K562 (cell line): Measurements from ENCODE around the gene WWTR1. TPM values are rescaled to one million over a fixed set of nuclear protein-coding genes. Genes with fewer than 3 reads are reported as not detected.

Experiments
- ATAC-seq: fragments of 200-7000 bp; cut with Tn5 transposase; 3 replicates; pipeline ENCODE4 v1.9.1; 2020; ENCODE audit warnings: moderate library complexity
- BruUV-seq: library from RNA; stranded (reverse); fragments of 400-500 nt; replicated peaks from 2 replicates; lab custom pipeline; 2021; lab: Mats Ljungman, UMichigan
- CTCF ChIA-PET: fragments of 300-600 bp; formaldehyde crosslinking; extraction: SDS; loops from one replicate; lab custom pipeline; 2021; ENCODE audit warnings: low intra/inter-chr PET ratio; lab: Yijun Ruan, JAX
- POLR2A ChIA-PET: fragments of 300-600, 350-650 bp; sonication (Branson Sonifier 250); formaldehyde crosslinking; extraction: SDS; loops from one replicate; lab custom pipeline; 2021; ENCODE audit warnings: antibody characterized with exemption, inconsistent platforms; lab: Yijun Ruan, JAX
- DNase-seq, 4 experiments: peaks; one replicate each; pipeline versions ENCODE4 v3.0.0 to v3.0.0-alpha.2; 2011 to 2018; ENCODE audit warnings: low spot score in 3 of 4, mixed read lengths in 3 of 4; ENCODE audit errors: extremely low read depth in 1 of 4
- FAIRE-seq: peaks from 2 replicates; lab custom pipeline; 2011; peaks lifted over from hg19 to GRCh38; lab: Jason Lieb, UNC
- H2AFZ ChIP-seq: 2 replicates; pipeline ENCODE4 v1.6.0; 2011; ENCODE audit warnings: low read depth, low read length, control low read depth, inconsistent platforms
- H3K27ac ChIP-seq: fragments of 200-600 bp; 3 replicates; pipeline ENCODE4 v1.8.0; 2011; ENCODE audit warnings: low read depth, mild to moderate bottlenecking, control low read depth, inconsistent platforms, low read length, moderate library complexity, mixed read lengths; ENCODE audit errors: extremely low read depth
- H3K27me3 ChIP-seq, 2 experiments: fragments of 300-600 bp in 1 of 2; 2 replicates in 1 of 2; 3 replicates in 1 of 2; pipeline versions ENCODE4 v1.6.0 to v1.8.0; 2011; ENCODE audit warnings: inconsistent platforms in 2 of 2, low read length in 2 of 2, mild to moderate bottlenecking in 1 of 2, mixed read lengths in 1 of 2, moderate library complexity in 1 of 2; ENCODE audit not compliant: control insufficient read depth in 2 of 2, insufficient read depth in 2 of 2
- H3K36me3 ChIP-seq: fragments of 300-600 bp; 3 replicates; pipeline ENCODE4 v1.8.0; 2011; ENCODE audit warnings: mild to moderate bottlenecking, low read length, inconsistent platforms; ENCODE audit not compliant: control insufficient read depth, insufficient read depth
- H3K4me1 ChIP-seq, 2 experiments: fragments of 200-600 bp in 1 of 2; replicated peaks in 1 of 2; 2 replicates in 1 of 2; 3 replicates in 1 of 2; pipeline versions ENCODE4 v1.5.1 to v1.8.0; 2011; ENCODE audit warnings: inconsistent platforms in 2 of 2, low read length in 2 of 2, mild to moderate bottlenecking in 1 of 2, mixed read lengths in 1 of 2, moderate library complexity in 1 of 2; ENCODE audit not compliant: control insufficient read depth in 2 of 2, insufficient read depth in 2 of 2
- H3K4me2 ChIP-seq: 2 replicates; pipeline ENCODE4 v1.6.1; 2011; ENCODE audit warnings: low read length, control low read depth, inconsistent platforms, mixed read lengths; ENCODE audit not compliant: insufficient read depth
- H3K4me3 ChIP-seq: fragments of 200-600 bp; sonication (generic), shearing (Covaris generic); 2 replicates; pipeline ENCODE4 v1.5.1; 2016; ENCODE audit warnings: control low read depth, inconsistent platforms
- H3K79me2 ChIP-seq: fragments of 200-600 bp; 3 replicates; pipeline ENCODE4 v1.8.0; 2011; ENCODE audit warnings: low read length, inconsistent platforms; ENCODE audit not compliant: control insufficient read depth, insufficient read depth
- H3K9ac ChIP-seq, 2 experiments: 2 replicates each; pipeline versions ENCODE4 v1.6.0 to v1.6.1; 2011; ENCODE audit warnings: low read depth in 2 of 2, low read length in 2 of 2, control low read depth in 1 of 2, inconsistent platforms in 1 of 2, mild to moderate bottlenecking in 1 of 2, mixed read lengths in 1 of 2; ENCODE audit not compliant: insufficient read depth in 1 of 2
- H3K9me1 ChIP-seq: one replicate; pipeline ENCODE4 v1.6.0; 2011; ENCODE audit warnings: inconsistent platforms, mild to moderate bottlenecking, low read length, moderate library complexity; ENCODE audit not compliant: control insufficient read depth, insufficient read depth
- H3K9me3 ChIP-seq: replicated peaks from 2 replicates; pipeline ENCODE4 v1.5.1; 2011; ENCODE audit warnings: low read depth, low read length, inconsistent platforms; ENCODE audit not compliant: control insufficient read depth, insufficient read depth
- H4K20me1 ChIP-seq: replicated peaks from 2 replicates; pipeline ENCODE4 v1.6.1; 2011; ENCODE audit warnings: low read length, inconsistent platforms, mixed read lengths; ENCODE audit not compliant: control insufficient read depth, insufficient read depth
- FOXJ2 ChIP-seq: fragments of 200-800 bp; sonication (Bioruptor generic); IDR thresholded peaks from 2 replicates; pipeline ENCODE4 v1.6.1; 2016; ENCODE audit warnings: missing genetic modification characterization, missing compliant biosample characterization
- HOXB6 ChIP-seq: fragments of 250-450 bp; sonication (Bioruptor Pico); IDR thresholded peaks from 2 replicates; pipeline ENCODE4 v1.5.1; 2022; ENCODE audit warnings: mild to moderate bottlenecking, borderline replicate concordance
- NELFE ChIP-seq: IDR thresholded peaks from 2 replicates; pipeline ENCODE4 v1.6.1; 2011; ENCODE audit warnings: mild to moderate bottlenecking; ENCODE audit not compliant: insufficient read depth, insufficient read length
- PHB2 ChIP-seq: fragments of 450-650 bp; IDR thresholded peaks from 2 replicates; pipeline ENCODE4 v1.6.1; 2017; ENCODE audit warnings: low read depth
- PHF20 ChIP-seq: fragments of 450-650 bp; IDR thresholded peaks from 2 replicates; pipeline ENCODE4 v1.6.1; 2018; ENCODE audit not compliant: partially characterized antibody
- PML ChIP-seq: IDR thresholded peaks from 2 replicates; pipeline ENCODE4 v1.6.1; 2012; ENCODE audit warnings: low read length, inconsistent platforms
- POLR3A ChIP-seq: IDR thresholded peaks from 2 replicates; pipeline ENCODE4 v1.6.1; 2011; ENCODE audit warnings: borderline replicate concordance, mild to moderate bottlenecking, moderate library complexity; ENCODE audit not compliant: insufficient read length, insufficient read depth; ENCODE audit errors: extremely low read depth
- SAP30 ChIP-seq: fragments of 200-600 bp; sonication (generic); IDR thresholded peaks from 2 replicates; pipeline ENCODE4 v1.6.1; 2012; ENCODE audit warnings: borderline replicate concordance, low read depth, mild to moderate bottlenecking, moderate library complexity, low read length, control low read depth, inconsistent platforms; ENCODE audit not compliant: insufficient read depth, poor library complexity, severe bottlenecking
- SNIP1 ChIP-seq: fragments of 450-650 bp; IDR thresholded peaks from 2 replicates; pipeline ENCODE4 v1.7.1; 2017; ENCODE audit warnings: low read depth, mild to moderate bottlenecking
- ZBTB1 ChIP-seq: sonication (generic); formaldehyde crosslinking; IDR thresholded peaks from 2 replicates; pipeline ENCODE4 v1.8.1; 2023; ENCODE audit warnings: missing genetic modification reagents, low read depth, mild to moderate bottlenecking, borderline replicate concordance
- ZNF212 ChIP-seq: fragments of 450-650 bp; formaldehyde crosslinking; IDR thresholded peaks from 2 replicates; pipeline ENCODE4 v1.4.0; 2020; ENCODE audit warnings: mild to moderate bottlenecking
- ZNF3 ChIP-seq: fragments of 250-450 bp; sonication (Bioruptor Pico); IDR thresholded peaks from 2 replicates; pipeline ENCODE4 v1.5.0; 2021; ENCODE audit warnings: mild to moderate bottlenecking, moderate library complexity
- WGBS: fragments of 100-300 bp; shearing (Covaris generic); methylation state at CpG from one replicate; pipeline ENCODE4 v1.1.6; 2016; ENCODE audit warnings: low coverage, mixed read lengths; ENCODE audit not compliant: insufficient coverage; ENCODE audit errors: missing lambda C conversion rate; 5-methylcytosine and 5-hydroxymethylcytosine counted together
- in situ Hi-C: fragments of 300-500 bp; cut with MboI; formaldehyde crosslinking; loops from 4 replicates; pipeline ENCODE4 v1.15.0; 2018; ENCODE audit warnings: inconsistent platforms, mixed read lengths
- intact Hi-C: fragments of 100-400 bp; cut with micrococcal nuclease; formaldehyde crosslinking; loops from 2 replicates; pipeline ENCODE4 v1.14.2; 2022
- polyA plus RNA-seq, 8 experiments: library from polyadenylated mRNA; depleted of rRNA in 4 of 8; stranded (reverse) in 5 of 8; unstranded in 3 of 8; fragments of >200 nt; fragmentation: Nextera tagmentation in 2 of 8; fragmentation: Illumina TruSeq in 1 of 8; extraction: Ambion mirVana in 2 of 8; extraction: Trizol in 1 of 8; gene quantifications; 2 replicates each; pipeline versions ENCODE4 v1.2.1 to v1.2.3, GENCODE V29; 2011 to 2014; ENCODE audit warnings: inconsistent platforms in 1 of 8, missing spikeins in 1 of 8
- total RNA-seq, 7 experiments: library from RNA; depleted of rRNA in 6 of 7; stranded (reverse); fragments of >200 nt in 6 of 7; fragmentation: Illumina TruSeq in 2 of 7; extraction: Trizol in 2 of 7; gene quantifications; 2 replicates each; pipeline versions ENCODE4 v1.2.1 to v1.2.3, GENCODE V29; 2011 to 2021; ENCODE audit warnings: low replicate concordance in 1 of 7
- TF ChIP-seq, protein P1 (sequence below): fragments of 450-650 bp; IDR thresholded peaks from one replicate; pipeline ENCODE4 v1.6.1; 2018; ENCODE audit warnings: mild to moderate bottlenecking, moderate library complexity; ENCODE audit not compliant: partially characterized antibody
- TF ChIP-seq, protein P2 (sequence below), 2 experiments: IDR thresholded peaks; 2 replicates each; pipeline ENCODE4 v1.6.1; 2012; ENCODE audit warnings: improper control_type of control experiment in 2 of 2, low read depth in 2 of 2, low read length in 2 of 2, borderline replicate concordance in 1 of 2

Gene WWTR1
- total and polyA plus RNA-seq, 9 of the 15 experiments (the other 6 are each of a cell fraction or from before 2014, with no cell fraction given) = 0.04 to 1.5 (median 0.60) TPM

DNA sequence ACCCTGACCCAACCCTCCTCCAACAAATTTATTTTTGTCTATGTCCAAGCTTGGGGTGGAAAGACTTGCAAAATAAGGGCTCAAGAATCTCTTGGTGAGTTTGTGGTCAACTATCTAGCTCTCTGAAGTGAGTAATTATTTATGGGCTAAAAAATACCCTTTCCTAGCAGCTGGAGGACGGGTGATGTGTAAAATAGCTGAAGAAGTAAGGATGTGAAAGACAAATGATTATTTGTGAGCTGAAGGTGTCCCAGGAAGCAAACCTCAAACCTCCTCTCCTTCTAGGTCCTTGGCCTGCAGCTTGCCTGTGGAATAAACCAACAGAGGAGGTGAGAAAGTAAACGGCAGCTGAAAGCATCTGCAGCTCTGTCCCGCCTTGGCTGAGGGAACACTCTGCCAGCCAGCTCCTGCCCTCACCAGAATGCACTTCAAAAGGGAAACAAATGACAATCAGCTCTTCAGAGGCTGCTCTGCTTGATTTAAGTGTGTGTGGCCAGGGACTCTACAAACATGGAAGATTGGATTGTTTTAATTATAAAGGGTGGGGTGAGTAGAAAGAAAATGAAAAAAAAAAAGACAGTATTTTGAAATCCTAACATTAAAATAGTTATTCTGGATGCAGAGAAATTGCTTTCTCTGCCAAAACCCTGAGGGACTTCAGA, 123.0 kb downstream of the WWTR1 start:
- BruUV-seq = no TSS peak
- no peak for FAIRE-seq
- Histone ChIP-seq H3K27me3 (peaks cover 6 to 9% of the 10 kb centered on the region in 2 experiments; a peak in 2 of 5 replicates), H3K4me3 (no peak overlapping the region)
- no peak for TF ChIP-seq POLR3A
- no peak for TF ChIP-seq NELFE
- no peak for TF ChIP-seq PHF20
- TF ChIP-seq, protein P1, sequence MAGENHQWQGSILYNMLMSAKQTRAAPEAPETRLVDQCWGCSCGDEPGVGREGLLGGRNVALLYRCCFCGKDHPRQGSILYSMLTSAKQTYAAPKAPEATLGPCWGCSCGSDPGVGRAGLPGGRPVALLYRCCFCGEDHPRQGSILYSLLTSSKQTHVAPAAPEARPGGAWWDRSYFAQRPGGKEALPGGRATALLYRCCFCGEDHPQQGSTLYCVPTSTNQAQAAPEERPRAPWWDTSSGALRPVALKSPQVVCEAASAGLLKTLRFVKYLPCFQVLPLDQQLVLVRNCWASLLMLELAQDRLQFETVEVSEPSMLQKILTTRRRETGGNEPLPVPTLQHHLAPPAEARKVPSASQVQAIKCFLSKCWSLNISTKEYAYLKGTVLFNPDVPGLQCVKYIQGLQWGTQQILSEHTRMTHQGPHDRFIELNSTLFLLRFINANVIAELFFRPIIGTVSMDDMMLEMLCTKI = no peak
- TF ChIP-seq PML = no peak
- no peak for TF ChIP-seq ZNF212
- TF ChIP-seq ZBTB1 (CRISPR knock-in tag) = no peak
- TF ChIP-seq ZNF3 (CRISPR knock-in tag) = no peak
- no peak for TF ChIP-seq SAP30
- TF ChIP-seq, protein P2, sequence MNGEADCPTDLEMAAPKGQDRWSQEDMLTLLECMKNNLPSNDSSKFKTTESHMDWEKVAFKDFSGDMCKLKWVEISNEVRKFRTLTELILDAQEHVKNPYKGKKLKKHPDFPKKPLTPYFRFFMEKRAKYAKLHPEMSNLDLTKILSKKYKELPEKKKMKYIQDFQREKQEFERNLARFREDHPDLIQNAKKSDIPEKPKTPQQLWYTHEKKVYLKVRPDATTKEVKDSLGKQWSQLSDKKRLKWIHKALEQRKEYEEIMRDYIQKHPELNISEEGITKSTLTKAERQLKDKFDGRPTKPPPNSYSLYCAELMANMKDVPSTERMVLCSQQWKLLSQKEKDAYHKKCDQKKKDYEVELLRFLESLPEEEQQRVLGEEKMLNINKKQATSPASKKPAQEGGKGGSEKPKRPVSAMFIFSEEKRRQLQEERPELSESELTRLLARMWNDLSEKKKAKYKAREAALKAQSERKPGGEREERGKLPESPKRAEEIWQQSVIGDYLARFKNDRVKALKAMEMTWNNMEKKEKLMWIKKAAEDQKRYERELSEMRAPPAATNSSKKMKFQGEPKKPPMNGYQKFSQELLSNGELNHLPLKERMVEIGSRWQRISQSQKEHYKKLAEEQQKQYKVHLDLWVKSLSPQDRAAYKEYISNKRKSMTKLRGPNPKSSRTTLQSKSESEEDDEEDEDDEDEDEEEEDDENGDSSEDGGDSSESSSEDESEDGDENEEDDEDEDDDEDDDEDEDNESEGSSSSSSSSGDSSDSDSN (IDR thresholded peaks at IDR 0.05; ENCODE audit: borderline replicate concordance in 1 of 2, low read depth in 2 of 2, low read length in 2 of 2) = no peak
- no peak for TF ChIP-seq SNIP1
- no peak for TF ChIP-seq FOXJ2 (tag)
- TF ChIP-seq PHB2 = no peak
- TF ChIP-seq HOXB6 (CRISPR knock-in tag) = no peak
- TF ChIP-seq, all 486 proteins: peak for 0
- ATAC-seq = no peak
- Histone ChIP-seq H3K9me1 (no peaks in the 10 kb centered on the region), H3K4me2 (no peak overlapping the region), H3K4me1 (peaks cover 0 to 4% of the 10 kb centered on the region in 2 experiments; a peak in 2 of 5 replicates), H3K27ac (no peak overlapping the region), H3K36me3 (no peaks in the 10 kb centered on the region), H3K9me3 (no peaks in the 10 kb centered on the region), H2AFZ (no peak overlapping the region), H4K20me1 (no peaks in the 10 kb centered on the region), H3K9ac (no peak overlapping the region), H3K79me2 (no peaks in the 10 kb centered on the region)
- 5% methylated on average over 3 of the region's 3 CpGs for WGBS
- intact Hi-C loops = no loop called here
- DNase-seq = no peak
- in situ Hi-C loops = no loop called here
- POLR2A ChIA-PET = interaction anchor here (0.7 to 0.9 kb wide), 2 partner anchors 12 to 48 kb away, joined by 3 to 4 read pairs; no protein-coding TSS in a partner anchor
- CTCF ChIA-PET = no interaction called here
